HCT116 (cell line): ENCODE data around the gene KLHDC3. TPM values are rescaled to one million over a fixed set of nuclear protein-coding genes. Genes with fewer than 3 reads are reported as not detected.

Source experiments
- ATAC-seq: fragments of 200-7000 bp; cut with Tn5 transposase; 2 replicates; pipeline ENCODE4 v1.9.1; 2020; ENCODE audit warnings: mild to moderate bottlenecking, moderate library complexity
- BruUV-seq: library from RNA; stranded (reverse); fragments of 400-500 nt; replicated peaks from 2 replicates; lab custom pipeline; 2021; lab: Mats Ljungman, UMichigan
- CTCF ChIA-PET: fragments of 300-600 bp; sonication (Branson Sonifier 250); formaldehyde crosslinking; loops from one replicate; lab custom pipeline; 2021; ENCODE audit warnings: antibody characterized with exemption; lab: Charles Lee
- POLR2A ChIA-PET: fragments of 300-600, 350-600 bp; sonication (Branson Sonifier 250); formaldehyde crosslinking; loops from one replicate; lab custom pipeline; 2021; ENCODE audit warnings: antibody characterized with exemption; lab: Charles Lee
- RAD21 ChIA-PET, 2 experiments: fragments of 300-600 bp; sonication (Branson Sonifier 250); formaldehyde crosslinking; loops; one replicate each; lab custom pipeline; 2023; ENCODE audit warnings: low total read pairs in 2 of 2; ENCODE audit not compliant: uncharacterized antibody in 2 of 2, unreplicated experiment in 2 of 2, low non-redundant PET in 1 of 2; lab: Charles Lee
- DNase-seq: peaks from one replicate; pipeline ENCODE4 v3.0.0-alpha.2; 2010; ENCODE audit warnings: low read depth, low spot score
- H2AFZ ChIP-seq: fragments of 200-600 bp; shearing (Covaris generic), sonication (generic); 2 replicates; pipeline ENCODE4 v1.6.1; 2017; ENCODE audit warnings: low read depth, mixed run types, mixed read lengths, antibody characterized with exemption, low read length; ENCODE audit not compliant: poor library complexity, severe bottlenecking
- H3K27ac ChIP-seq: 2 replicates; pipeline ENCODE4 v1.5.1; 2012; ENCODE audit warnings: low read depth, low read length
- H3K27me3 ChIP-seq: fragments of 200-600 bp; sonication (generic); 2 replicates; pipeline ENCODE4 v1.6.1; 2016; ENCODE audit warnings: mixed run types, low read length, mixed read lengths; ENCODE audit not compliant: insufficient read depth
- H3K36me3 ChIP-seq, 2 experiments: fragments of 200-500 bp in 1 of 2; fragments of 200-600 bp in 1 of 2; sonication (Bioruptor generic) in 1 of 2; sonication (generic) in 1 of 2; 2 replicates each; pipeline versions ENCODE4 v1.5.1 to v1.6.1; 2014 to 2016; ENCODE audit warnings: low read length in 2 of 2, inconsistent platforms in 1 of 2, mixed read lengths in 1 of 2, mixed run types in 1 of 2; ENCODE audit not compliant: insufficient read depth in 2 of 2, control insufficient read depth in 1 of 2
- H3K4me1 ChIP-seq, 2 experiments: fragments of 200-600 bp in 1 of 2; sonication (generic) in 1 of 2; 2 replicates each; pipeline versions ENCODE4 v1.5.1 to v1.6.1; 2012 to 2017; ENCODE audit warnings: low read length in 2 of 2, inconsistent platforms in 1 of 2, mild to moderate bottlenecking in 1 of 2, mixed read lengths in 1 of 2, mixed run types in 1 of 2, moderate library complexity in 1 of 2; ENCODE audit not compliant: insufficient read depth in 2 of 2, control insufficient read depth in 1 of 2
- H3K4me2 ChIP-seq: fragments of 200-600 bp; sonication (generic); 2 replicates; pipeline ENCODE4 v1.6.1; 2017; ENCODE audit warnings: mixed run types, low read length, mixed read lengths
- H3K4me3 ChIP-seq, 2 experiments: fragments of 200-600 bp in 1 of 2; sonication (generic) in 1 of 2; replicated peaks in 1 of 2; 2 replicates each; pipeline ENCODE4 v1.5.1; 2011 to 2016; ENCODE audit warnings: low read length in 2 of 2, control low read depth in 1 of 2, low read depth in 1 of 2, mild to moderate bottlenecking in 1 of 2, mixed read lengths in 1 of 2, mixed run types in 1 of 2
- H3K79me2 ChIP-seq: fragments of 200-600 bp; sonication (generic); 2 replicates; pipeline ENCODE4 v1.6.1; 2017; ENCODE audit warnings: mild to moderate bottlenecking, mixed run types, low read length, moderate library complexity, mixed read lengths; ENCODE audit not compliant: insufficient read depth
- H3K9ac ChIP-seq: fragments of 200-600 bp; sonication (generic); 2 replicates; pipeline ENCODE4 v1.6.1; 2016; ENCODE audit warnings: low read length, mixed read lengths
- H3K9me2 ChIP-seq: fragments of 200-600 bp; sonication (generic), shearing (Covaris generic); 2 replicates; pipeline ENCODE4 v1.6.1; 2017; ENCODE audit warnings: mixed run types, mild to moderate bottlenecking, moderate library complexity; ENCODE audit not compliant: insufficient read depth
- H3K9me3 ChIP-seq, 2 experiments: fragments of 200-500 bp in 1 of 2; fragments of 200-600 bp in 1 of 2; sonication (Bioruptor generic) in 1 of 2; sonication (generic) in 1 of 2; 2 replicates each; pipeline ENCODE4 v1.6.1; 2014 to 2017; ENCODE audit warnings: low read length in 2 of 2, mixed read lengths in 2 of 2, inconsistent platforms in 1 of 2, low read depth in 1 of 2, mild to moderate bottlenecking in 1 of 2, mixed run types in 1 of 2, moderate library complexity in 1 of 2; ENCODE audit not compliant: control insufficient read depth in 1 of 2, insufficient read depth in 1 of 2
- H4K20me1 ChIP-seq: fragments of 200-600 bp; sonication (generic), shearing (Covaris generic); 2 replicates; pipeline ENCODE4 v1.6.1; 2017; ENCODE audit warnings: mixed run types, mild to moderate bottlenecking, moderate library complexity; ENCODE audit not compliant: insufficient read depth
- CBX3 ChIP-seq: IDR thresholded peaks from 2 replicates; pipeline ENCODE4 v1.6.1; 2012; ENCODE audit warnings: low read depth
- CEBPB ChIP-seq: IDR thresholded peaks from 2 replicates; pipeline ENCODE4 v1.6.1; 2012; ENCODE audit warnings: low read depth
- ELF1 ChIP-seq: IDR thresholded peaks from 2 replicates; pipeline ENCODE4 v1.6.1; 2012; ENCODE audit warnings: low read depth, borderline replicate concordance
- FOSL1 ChIP-seq: IDR thresholded peaks from 2 replicates; pipeline ENCODE4 v1.6.1; 2012; ENCODE audit warnings: low read depth
- POLR2A ChIP-seq: IDR thresholded peaks from 2 replicates; pipeline ENCODE4 v1.7.0; 2011; ENCODE audit warnings: borderline replicate concordance; ENCODE audit not compliant: insufficient read depth, insufficient read length; ENCODE audit errors: extremely low read depth
- RAD21 ChIP-seq: IDR thresholded peaks from 2 replicates; pipeline ENCODE4 v1.6.1; 2012; ENCODE audit warnings: low read depth, mild to moderate bottlenecking
- SRF ChIP-seq: IDR thresholded peaks from 2 replicates; pipeline ENCODE4 v1.6.1; 2012; ENCODE audit warnings: low read depth
- intact Hi-C: fragments of 100-400 bp; cut with micrococcal nuclease; formaldehyde crosslinking; loops from 2 replicates; pipeline ENCODE4 v1.10.0; 2022
- total RNA-seq: library from RNA; stranded (reverse); gene quantifications from one replicate; pipeline ENCODE4 v1.2.1, GENCODE V29; 2021; ENCODE audit not compliant: unreplicated experiment
- TF ChIP-seq, protein P1 (sequence below), 3 experiments: fragments of 200-600 bp in 1 of 3; sonication (generic) in 1 of 3; IDR thresholded peaks in 2 of 3; conservative IDR thresholded peaks in 1 of 3; 2 replicates each; pipeline ENCODE4 v1.5.1; 2012 to 2017; ENCODE audit warnings: low read depth in 2 of 3, low read length in 2 of 3, antibody characterized with exemption in 1 of 3, borderline replicate concordance in 1 of 3, control low read depth in 1 of 3, mild to moderate bottlenecking in 1 of 3, mixed read lengths in 1 of 3, mixed run types in 1 of 3, moderate library complexity in 1 of 3; ENCODE audit not compliant: insufficient read depth in 1 of 3
- TF ChIP-seq, protein P2 (sequence below): IDR thresholded peaks from 2 replicates; pipeline ENCODE4 v1.6.1; 2011; ENCODE audit warnings: mild to moderate bottlenecking, low read length, moderate library complexity; ENCODE audit not compliant: insufficient replicate concordance; ENCODE audit errors: extremely low read depth

The KLHDC3 gene
- total RNA-seq, 1 experiment from 2014 or later: 67.2 TPM

DNA sequence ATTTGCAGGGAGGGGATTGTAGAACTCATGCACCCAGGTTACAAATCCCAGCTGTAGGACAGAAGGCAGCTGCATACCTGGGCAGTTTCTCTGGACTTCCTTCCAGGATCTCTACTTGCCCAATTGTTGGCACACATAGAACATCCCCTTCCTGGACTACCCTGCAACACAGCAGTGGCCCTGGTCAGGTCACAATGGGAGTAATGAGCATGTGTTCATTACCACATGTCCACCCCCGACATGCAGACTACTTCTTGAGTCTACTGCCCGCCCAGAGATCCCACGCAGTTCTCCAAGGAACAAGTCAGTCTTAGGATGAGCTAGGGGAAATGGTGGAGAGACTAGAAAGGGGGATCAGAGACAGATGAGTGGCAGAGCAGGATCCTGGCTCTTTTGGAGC is 40.1 kb upstream of the KLHDC3 start (continued):
- TF ChIP-seq CEBPB: no peak
- no peak for TF ChIP-seq CBX3
- TF ChIP-seq RAD21: no peak

DNA sequence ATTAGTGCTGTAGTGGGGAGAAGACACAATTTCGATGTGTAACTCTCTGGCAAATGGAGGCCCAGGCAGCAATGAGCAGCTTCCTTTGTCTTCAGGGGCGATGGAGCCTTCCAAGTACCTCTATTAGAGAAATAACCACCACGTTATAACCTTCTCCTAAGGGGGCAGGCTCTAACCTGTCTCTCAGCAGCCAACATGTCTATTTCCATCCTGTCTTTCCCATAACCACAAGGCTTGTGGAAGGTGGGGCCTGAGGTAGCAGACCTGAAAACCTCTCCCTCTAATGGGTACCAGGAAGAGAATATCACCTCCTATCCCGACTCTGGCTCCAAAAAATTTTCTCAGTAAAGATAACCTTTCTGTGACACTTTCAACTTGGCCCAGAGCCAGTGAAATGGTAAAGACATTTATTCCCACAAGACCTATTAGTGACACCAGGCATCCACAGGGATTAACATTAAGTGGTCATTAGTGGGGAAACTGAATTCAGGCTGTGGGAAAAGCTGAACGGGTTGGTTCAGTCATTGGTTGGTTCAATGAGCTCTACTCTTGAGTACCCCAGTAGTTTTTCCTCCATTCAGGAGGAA is 39.0 kb upstream of the KLHDC3 start:
- ChIA-PET POLR2A (interaction anchor here (0.7 to 3.0 kb wide), 5 partner anchors 9 to 389 kb away, joined by 3 to 11 read pairs (median 3); partner anchors contain the start of genes CNPY3, KLHDC3 and PPP2R5D), CTCF (no interaction called here), RAD21 (no interaction called here)
- Histone ChIP-seq H3K4me1 (peaks cover 19 to 42% of the 10 kb centered on the region in 2 experiments), H3K27ac (no peak overlapping the region), H3K36me3 (no peaks in the 10 kb centered on the region), H4K20me1 (no peaks in the 10 kb centered on the region), H3K9ac (no peak overlapping the region), H3K4me3 (no peak overlapping the region), H2AFZ (no peak overlapping the region), H3K4me2 (no peak overlapping the region), H3K9me3 (no peaks in the 10 kb centered on the region), H3K27me3 (no peaks in the 10 kb centered on the region), H3K79me2 (peaks cover 26% of the 10 kb centered on the region), H3K9me2 (no peaks in the 10 kb centered on the region)
- no TSS peak for BruUV-seq
- ATAC-seq: no peak
- intact Hi-C loops: no loop called here
- TF ChIP-seq CBX3 (no peak), RAD21 (no peak), CEBPB (no peak), SRF (no peak), POLR2A (no peak), ELF1 (no peak), FOSL1 (no peak)
- TF ChIP-seq, protein P1, sequence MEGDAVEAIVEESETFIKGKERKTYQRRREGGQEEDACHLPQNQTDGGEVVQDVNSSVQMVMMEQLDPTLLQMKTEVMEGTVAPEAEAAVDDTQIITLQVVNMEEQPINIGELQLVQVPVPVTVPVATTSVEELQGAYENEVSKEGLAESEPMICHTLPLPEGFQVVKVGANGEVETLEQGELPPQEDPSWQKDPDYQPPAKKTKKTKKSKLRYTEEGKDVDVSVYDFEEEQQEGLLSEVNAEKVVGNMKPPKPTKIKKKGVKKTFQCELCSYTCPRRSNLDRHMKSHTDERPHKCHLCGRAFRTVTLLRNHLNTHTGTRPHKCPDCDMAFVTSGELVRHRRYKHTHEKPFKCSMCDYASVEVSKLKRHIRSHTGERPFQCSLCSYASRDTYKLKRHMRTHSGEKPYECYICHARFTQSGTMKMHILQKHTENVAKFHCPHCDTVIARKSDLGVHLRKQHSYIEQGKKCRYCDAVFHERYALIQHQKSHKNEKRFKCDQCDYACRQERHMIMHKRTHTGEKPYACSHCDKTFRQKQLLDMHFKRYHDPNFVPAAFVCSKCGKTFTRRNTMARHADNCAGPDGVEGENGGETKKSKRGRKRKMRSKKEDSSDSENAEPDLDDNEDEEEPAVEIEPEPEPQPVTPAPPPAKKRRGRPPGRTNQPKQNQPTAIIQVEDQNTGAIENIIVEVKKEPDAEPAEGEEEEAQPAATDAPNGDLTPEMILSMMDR (IDR thresholded peaks at IDR 0.05 in 2 of 3, conservative IDR thresholded peaks at IDR 0.05 in 1 of 3; ENCODE audit: borderline replicate concordance in 1 of 3, insufficient read depth in 1 of 3, low read depth in 2 of 3, low read length in 2 of 3): no peak
- TF ChIP-seq, protein P2, sequence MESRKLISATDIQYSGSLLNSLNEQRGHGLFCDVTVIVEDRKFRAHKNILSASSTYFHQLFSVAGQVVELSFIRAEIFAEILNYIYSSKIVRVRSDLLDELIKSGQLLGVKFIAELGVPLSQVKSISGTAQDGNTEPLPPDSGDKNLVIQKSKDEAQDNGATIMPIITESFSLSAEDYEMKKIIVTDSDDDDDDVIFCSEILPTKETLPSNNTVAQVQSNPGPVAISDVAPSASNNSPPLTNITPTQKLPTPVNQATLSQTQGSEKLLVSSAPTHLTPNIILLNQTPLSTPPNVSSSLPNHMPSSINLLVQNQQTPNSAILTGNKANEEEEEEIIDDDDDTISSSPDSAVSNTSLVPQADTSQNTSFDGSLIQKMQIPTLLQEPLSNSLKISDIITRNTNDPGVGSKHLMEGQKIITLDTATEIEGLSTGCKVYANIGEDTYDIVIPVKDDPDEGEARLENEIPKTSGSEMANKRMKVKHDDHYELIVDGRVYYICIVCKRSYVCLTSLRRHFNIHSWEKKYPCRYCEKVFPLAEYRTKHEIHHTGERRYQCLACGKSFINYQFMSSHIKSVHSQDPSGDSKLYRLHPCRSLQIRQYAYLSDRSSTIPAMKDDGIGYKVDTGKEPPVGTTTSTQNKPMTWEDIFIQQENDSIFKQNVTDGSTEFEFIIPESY: no peak
- no peak for DNase-seq
